ENCODE data around the gene SGTA. TPM values are rescaled to one million over a fixed set of nuclear protein-coding genes. Genes with fewer than 3 reads are reported as not detected.

SGTA gene
- polyA plus RNA-seq, 3 donors: 61.2 to 72.9 (median 67.5) TPM

- no peak for DNase-seq
Observed at GRCh38 chr19:2756921-2757881, 25.9 kb downstream of the SGTA start.

GRCh38 chr19:2756477-2756876 is 26.6 kb downstream of the SGTA start:
- DNase-seq: no peak

DNA sequence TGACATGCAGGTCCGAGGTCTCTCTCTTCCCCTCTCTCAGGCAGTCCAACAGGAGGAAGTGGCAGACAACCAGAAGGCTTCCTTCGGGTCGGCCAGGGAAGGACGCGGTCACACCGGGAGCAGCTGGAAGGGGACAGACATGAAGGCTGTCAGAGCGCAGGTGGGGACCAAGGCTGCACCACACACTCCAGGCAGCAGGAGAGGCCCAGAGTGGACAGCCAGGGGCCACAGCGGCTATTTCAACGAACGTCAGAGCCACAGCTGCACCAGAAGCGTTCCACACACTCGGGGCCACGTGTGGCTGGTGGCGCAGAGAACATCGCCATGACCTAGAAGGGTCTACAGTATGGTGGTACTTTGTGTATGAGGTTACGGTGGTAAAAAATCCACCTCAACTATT is 27.3 kb downstream of the SGTA start:
- no peak for DNase-seq

GRCh38 chr19:2755448-2755705 is 27.7 kb downstream of the SGTA start:
- no peak for DNase-seq

GRCh38 chr19:2754659-2755447 is 28.2 kb downstream of the SGTA start:
- no peak for DNase-seq

DNA sequence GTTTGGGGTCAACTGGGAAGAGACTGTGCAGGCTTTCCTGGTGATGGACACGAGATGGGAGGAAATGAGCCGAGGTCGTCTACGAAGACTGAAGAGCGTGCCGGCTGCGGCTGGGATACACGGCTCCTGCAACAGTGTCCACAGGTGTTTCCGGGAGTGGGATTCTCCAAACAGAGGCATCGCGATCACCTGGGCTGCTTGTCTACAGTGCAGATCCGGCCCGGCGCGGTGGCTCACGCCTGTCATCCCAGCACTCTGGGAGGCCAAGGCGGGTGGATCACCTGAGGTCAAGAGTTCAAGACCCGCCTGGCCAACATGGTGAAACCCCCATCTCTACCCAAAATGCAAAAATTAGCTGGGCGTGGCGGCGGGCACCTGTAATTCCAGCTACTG is 31.6 kb downstream of the SGTA start:
- no peak for DNase-seq

GRCh38 chr19:2750808-2751437 is 32.1 kb downstream of the SGTA start:
- DNase-seq: no peak

DNA sequence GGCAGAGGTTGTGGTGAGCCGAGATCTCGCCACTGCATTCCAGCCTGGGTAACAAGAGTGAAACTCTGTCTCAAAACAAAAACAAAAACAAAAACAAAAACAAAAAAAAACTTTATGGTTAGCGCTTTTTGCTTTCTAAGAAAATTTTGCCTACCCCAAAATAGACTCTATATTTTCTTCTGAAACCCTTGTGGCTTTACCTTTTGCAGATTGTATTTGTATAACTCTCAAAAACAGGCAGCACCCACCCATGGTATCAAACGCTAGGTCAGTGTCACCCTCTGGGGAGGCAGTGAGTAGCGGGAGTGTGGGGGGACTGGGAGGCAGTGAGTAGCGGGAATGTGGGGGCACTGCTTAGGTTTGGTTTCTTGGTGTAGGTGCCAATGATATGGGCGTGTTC is 35.7 kb downstream of the SGTA start:
- no peak for DNase-seq

- no peak for DNase-seq
Observed at GRCh38 chr19:2744113-2744512, 39.0 kb downstream of the SGTA start.

DNA sequence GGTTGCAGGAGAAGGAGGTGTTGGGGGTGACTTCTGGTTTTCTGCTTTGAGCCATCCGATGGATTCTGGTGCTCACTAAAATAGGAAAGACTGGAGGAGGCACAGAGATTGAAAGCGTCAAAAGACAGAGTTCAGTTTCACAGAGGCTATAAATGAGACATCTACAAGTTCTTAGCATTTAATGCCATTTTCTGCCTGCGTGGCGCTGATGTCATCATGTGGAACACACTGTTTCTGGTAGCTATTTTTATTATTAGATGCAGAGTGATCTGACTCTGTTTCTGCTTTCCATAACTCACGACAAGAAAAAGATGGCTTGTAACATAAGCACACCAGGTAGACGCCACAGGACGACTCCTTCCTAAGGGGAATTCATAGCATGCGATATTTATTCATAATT is 40.0 kb downstream of the SGTA start:
- DNase-seq: no peak

- no peak for DNase-seq
Observed at GRCh38 chr19:2740314-2740656, 42.8 kb downstream of the SGTA start.

- peak; percentile 99 for DNase-seq
Observed at GRCh38 chr19:2739602-2740313, 43.3 kb downstream of the SGTA start, which contains the start of gene SLC39A3. Gene SLC39A3, minus strand, starts transcription at chr19:2740017. Its CDS starts 2,760 bp downstream, at chr19:2737257.

- DNase-seq: no peak
Observed at GRCh38 chr19:2736550-2737190, 46.4 kb downstream of the SGTA start.

DNA sequence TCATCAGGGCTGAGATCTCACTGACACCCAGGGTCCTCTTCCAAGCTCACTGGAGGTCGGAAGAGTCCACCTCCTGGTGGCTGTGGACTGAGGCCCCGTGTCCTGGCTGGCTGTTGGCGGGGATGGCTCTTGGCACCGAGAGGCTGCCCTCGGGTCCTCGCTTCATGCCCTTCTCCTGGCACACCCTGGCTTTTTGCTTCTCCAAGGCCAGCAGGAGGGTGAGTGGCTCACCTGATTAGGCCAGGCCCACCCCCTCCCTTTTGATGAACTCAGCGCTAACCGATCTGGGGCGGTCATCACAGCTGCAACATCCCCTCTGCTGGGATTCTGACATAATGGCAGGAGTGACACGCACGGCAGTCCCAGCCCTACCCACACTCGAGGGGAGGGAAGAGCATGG is 47.7 kb downstream of the SGTA start:
- no peak for DNase-seq

GRCh38 chr19:2734589-2735288 is 48.3 kb downstream of the SGTA start:
- no peak for DNase-seq

DNA sequence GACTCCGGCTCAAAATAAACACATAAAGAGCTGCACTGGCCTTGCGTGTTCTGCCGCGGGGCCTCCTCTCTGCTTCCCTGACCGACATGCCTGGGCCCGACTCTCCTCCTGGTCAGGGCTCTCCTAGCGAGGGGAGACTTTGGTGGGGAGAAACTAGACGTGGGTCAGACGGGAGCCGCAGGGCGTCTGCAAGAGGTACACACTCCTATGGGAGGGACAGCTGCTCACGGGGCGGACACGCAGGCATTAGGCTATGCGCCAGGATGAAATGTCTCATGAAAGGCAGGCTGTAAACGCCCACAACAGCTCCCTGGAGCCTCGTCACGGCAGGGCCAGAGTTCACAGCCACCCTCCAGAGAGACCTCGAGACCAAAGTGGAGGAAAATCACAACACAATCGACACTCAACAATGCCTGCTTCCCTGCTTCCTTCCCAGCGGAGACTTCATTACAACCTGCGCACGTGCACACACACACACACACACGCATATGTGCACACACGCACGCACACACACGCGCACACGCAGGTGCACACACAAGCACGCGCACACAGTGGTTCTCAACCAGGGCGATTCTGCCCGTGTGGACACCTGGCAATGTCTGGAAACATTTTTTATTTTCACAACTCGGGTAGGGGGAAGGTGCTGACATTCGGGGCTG is 49.0 kb downstream of the SGTA start:
- DNase-seq: no peak

- no peak for DNase-seq
Observed at GRCh38 chr19:2732883-2733282, 50.2 kb downstream of the SGTA start.

DNA sequence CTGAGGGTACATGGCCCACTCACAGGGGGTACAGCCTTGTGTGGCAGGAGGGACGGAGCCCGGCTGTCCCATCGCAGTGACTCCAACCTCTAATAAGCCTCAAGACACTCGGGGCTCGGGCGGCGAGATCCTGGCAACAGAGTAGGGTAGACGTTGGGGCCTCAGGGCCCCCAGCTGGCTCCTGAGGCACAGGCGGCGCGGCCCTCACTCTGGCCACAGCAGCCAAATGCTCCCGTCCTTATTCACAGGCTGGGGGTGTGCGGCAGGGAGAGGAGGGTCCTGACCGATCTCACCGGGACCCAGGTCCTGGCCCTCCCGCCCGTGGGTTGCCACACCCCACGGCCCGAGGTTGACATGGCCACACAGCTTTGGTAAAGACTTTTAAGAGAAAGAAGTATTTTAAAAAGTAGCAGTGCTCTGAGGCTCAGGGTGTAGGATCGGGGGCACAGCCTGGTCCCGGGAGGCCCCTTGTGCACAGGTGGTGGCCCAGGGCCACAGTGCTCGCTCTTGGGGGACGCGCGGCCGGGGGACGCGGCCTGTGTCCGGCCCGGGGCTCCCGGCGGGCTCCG is 50.8 kb downstream of the SGTA start:
- DNase-seq: no peak

- no peak for DNase-seq
Observed at GRCh38 chr19:2731181-2731995, 51.7 kb downstream of the SGTA start.

Data from renal pelvis (tissue), 4 donors.